Upper lobe of left lung (tissue), 4 donors: ENCODE measurements around the gene RIPK1.

Source experiments
- CTCF ChIP-seq, 6 experiments: fragments of 450-650 bp in 4 of 6; fragments of 200-600 bp in 2 of 6; sonication (generic) in 2 of 6; IDR thresholded peaks; one replicate each; pipeline ENCODE4 v1.5.1; 2016 to 2019; ENCODE audit warnings: antibody characterized with exemption in 6 of 6
- POLR2A ChIP-seq, 4 donors: fragments of 450-650 bp; IDR thresholded peaks; one replicate each; pipeline ENCODE4 v1.5.1; 2016 to 2017; ENCODE audit warnings: antibody characterized with exemption in 4 of 4, mild to moderate bottlenecking in 2 of 4

GRCh38 chr6:3139090-3139903, 71.0 kb downstream of the RIPK1 start:
- peak in 1 of 4 donors; percentile 34 for TF ChIP-seq POLR2A (IDR thresholded peaks at IDR 0.05)
- no peak for TF ChIP-seq CTCF (IDR thresholded peaks at IDR 0.05)
